ENCODE data around the gene AAK1. TPM values are rescaled to one million over a fixed set of nuclear protein-coding genes. Genes with fewer than 3 reads are reported as not detected.

Gene AAK1
- total and polyA plus RNA-seq, 10 of the 15 experiments (the other 5 are each of a cell fraction or from before 2014, with no cell fraction given), result 2.9 to 41.4 (median 17.5) TPM

GRCh38 chr2:69495008-69495407 lies 148.5 kb downstream of the AAK1 start (continued):
- no peak for TF ChIP-seq CHD4 (IDR thresholded peaks at IDR 0.05)
- TF ChIP-seq ZSCAN29 (IDR thresholded peaks at IDR 0.05), result no peak
- TF ChIP-seq, protein P1, sequence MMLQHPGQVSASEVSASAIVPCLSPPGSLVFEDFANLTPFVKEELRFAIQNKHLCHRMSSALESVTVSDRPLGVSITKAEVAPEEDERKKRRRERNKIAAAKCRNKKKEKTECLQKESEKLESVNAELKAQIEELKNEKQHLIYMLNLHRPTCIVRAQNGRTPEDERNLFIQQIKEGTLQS (IDR thresholded peaks at IDR 0.05; ENCODE audit: borderline replicate concordance, extremely low read depth, low read depth, low read length), result no peak
- no peak for TF ChIP-seq STAT1 (conservative IDR thresholded peaks at IDR 0.05)
- no peak for TF ChIP-seq ZNF592 (IDR thresholded peaks at IDR 0.05)
- no peak for TF ChIP-seq POU2F2 (IDR thresholded peaks at IDR 0.05; ENCODE audit: borderline replicate concordance, low read depth, low read length)
- no peak for TF ChIP-seq BRCA1 (IDR thresholded peaks at IDR 0.05; ENCODE audit: low read depth, low read length)

DNA sequence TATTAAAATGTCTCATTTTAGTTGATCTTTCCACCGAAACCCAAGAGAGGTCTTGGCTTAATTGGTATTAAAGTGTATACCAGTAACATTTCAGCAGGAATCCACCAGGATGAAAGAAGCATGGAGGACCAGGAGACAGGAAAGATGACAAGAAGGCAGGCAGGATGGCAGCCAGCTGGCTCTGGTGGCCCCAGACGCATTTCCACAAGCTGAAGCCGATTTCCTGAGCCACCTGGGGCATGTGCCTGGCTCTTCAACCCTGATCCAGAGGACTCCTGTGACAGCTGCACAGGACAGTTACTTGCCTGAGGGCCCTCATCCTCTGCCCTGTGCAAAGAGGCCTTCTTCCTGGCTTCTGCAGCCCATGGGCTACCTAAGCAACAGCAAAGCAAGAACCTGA lies 149.4 kb downstream of the AAK1 start:
- no peak for TF ChIP-seq FOXK2 (IDR thresholded peaks at IDR 0.05)
- no peak for TF ChIP-seq SUPT20H (IDR thresholded peaks at IDR 0.05; ENCODE audit: borderline replicate concordance, control insufficient read depth, low read depth, low read length)
- Histone ChIP-seq H3K9ac (ENCODE audit: control insufficient read depth, insufficient read depth, low read length) (no peak overlapping the region), H3K4me2 (ENCODE audit: control insufficient read depth, insufficient read depth) (no peak overlapping the region), H3K4me1 (ENCODE audit: control insufficient read depth, insufficient read depth, low read length) (peaks cover 7% of the 10 kb centered on the region), H3K79me2 (ENCODE audit: control insufficient read depth, insufficient read depth, low read length) (no peaks in the 10 kb centered on the region), H4K20me1 (ENCODE audit: control insufficient read depth, insufficient read depth) (no peaks in the 10 kb centered on the region), H3K27me3 (replicated peaks in 1 of 2; ENCODE audit: control insufficient read depth in 2 of 2, insufficient read depth in 2 of 2, low read length in 1 of 2) (no peaks in the 10 kb centered on the region), H3K9me3 (replicated peaks; ENCODE audit: control insufficient read depth, insufficient read depth, low read length) (no peaks in the 10 kb centered on the region), H2AFZ (ENCODE audit: control insufficient read depth, low read depth, low read length) (no peak overlapping the region), H3K36me3 (ENCODE audit: control insufficient read depth in 2 of 2, insufficient read depth in 2 of 2, low read length in 1 of 2) (peaks cover 2 to 5% of the 10 kb centered on the region in 2 experiments; a peak in 2 of 4 replicates), H3K4me3 (no peak overlapping the region), H3K27ac (ENCODE audit: control insufficient read depth, insufficient read depth) (no peak overlapping the region)
- in situ Hi-C loops (cut with MboI) (no loop called here), intact Hi-C loops (cut with micrococcal nuclease; ENCODE audit: unreplicated experiment) (no loop called here)
- ChIA-PET SMC1A (ENCODE audit: uncharacterized antibody, unreplicated experiment) (interaction anchor here (1.0 kb wide), 1 partner anchor 119 kb away, joined by 3 read pairs; no protein-coding TSS in a partner anchor), RAD21 (ENCODE audit: unreplicated experiment) (no interaction called here), CTCF (interaction anchor here (1.2 to 1.4 kb wide), 2 partner anchors 9 to 119 kb away, joined by 3 to 5 read pairs; no protein-coding TSS in a partner anchor), POLR2A (no interaction called here)
- FAIRE-seq (no peak), DNase-seq (ENCODE audit: low read depth, low spot score) (no peak), ATAC-seq (no peak)
- WGBS (ENCODE audit: insufficient coverage, insufficient replicate concordance, low lambda C conversion rate, missing lambda C conversion rate), result 95% methylated on average over 3 of the region's 3 CpGs
- BruUV-seq (replicated peaks), result no TSS peak

Measured in GM12878 (cell line).